ENCODE results near the gene SSRP1.

DNA sequence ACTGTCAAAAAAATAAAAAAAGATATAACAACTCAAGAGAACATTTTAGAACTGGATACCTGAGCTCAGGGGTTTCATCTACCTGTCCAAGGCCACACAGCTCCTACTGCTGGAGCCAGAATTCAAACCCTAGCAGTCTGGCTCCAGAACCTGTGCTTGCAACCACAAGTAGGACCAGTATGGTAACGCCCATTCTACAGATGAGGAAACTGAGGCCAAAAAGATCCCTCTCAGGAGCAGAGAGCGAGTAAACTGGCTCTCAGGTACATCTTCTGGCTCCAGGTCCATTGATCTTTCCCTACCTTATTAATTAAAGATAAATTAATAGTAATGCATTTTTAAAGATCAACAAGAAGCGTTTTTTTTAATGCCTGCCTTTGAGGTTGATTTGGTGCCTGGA, 21.6 kb upstream of the SSRP1 start:
- no peak for TF ChIP-seq SIN3A (IDR thresholded peaks at IDR 0.05; ENCODE audit: borderline replicate concordance, insufficient read depth, low read depth, low read length)
- TF ChIP-seq, protein P1, sequence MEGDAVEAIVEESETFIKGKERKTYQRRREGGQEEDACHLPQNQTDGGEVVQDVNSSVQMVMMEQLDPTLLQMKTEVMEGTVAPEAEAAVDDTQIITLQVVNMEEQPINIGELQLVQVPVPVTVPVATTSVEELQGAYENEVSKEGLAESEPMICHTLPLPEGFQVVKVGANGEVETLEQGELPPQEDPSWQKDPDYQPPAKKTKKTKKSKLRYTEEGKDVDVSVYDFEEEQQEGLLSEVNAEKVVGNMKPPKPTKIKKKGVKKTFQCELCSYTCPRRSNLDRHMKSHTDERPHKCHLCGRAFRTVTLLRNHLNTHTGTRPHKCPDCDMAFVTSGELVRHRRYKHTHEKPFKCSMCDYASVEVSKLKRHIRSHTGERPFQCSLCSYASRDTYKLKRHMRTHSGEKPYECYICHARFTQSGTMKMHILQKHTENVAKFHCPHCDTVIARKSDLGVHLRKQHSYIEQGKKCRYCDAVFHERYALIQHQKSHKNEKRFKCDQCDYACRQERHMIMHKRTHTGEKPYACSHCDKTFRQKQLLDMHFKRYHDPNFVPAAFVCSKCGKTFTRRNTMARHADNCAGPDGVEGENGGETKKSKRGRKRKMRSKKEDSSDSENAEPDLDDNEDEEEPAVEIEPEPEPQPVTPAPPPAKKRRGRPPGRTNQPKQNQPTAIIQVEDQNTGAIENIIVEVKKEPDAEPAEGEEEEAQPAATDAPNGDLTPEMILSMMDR (IDR thresholded peaks at IDR 0.05) = no peak
- TF ChIP-seq POLR2AphosphoS5 (IDR thresholded peaks at IDR 0.05; ENCODE audit: low read depth, low read length) = no peak
- TF ChIP-seq, protein P2, sequence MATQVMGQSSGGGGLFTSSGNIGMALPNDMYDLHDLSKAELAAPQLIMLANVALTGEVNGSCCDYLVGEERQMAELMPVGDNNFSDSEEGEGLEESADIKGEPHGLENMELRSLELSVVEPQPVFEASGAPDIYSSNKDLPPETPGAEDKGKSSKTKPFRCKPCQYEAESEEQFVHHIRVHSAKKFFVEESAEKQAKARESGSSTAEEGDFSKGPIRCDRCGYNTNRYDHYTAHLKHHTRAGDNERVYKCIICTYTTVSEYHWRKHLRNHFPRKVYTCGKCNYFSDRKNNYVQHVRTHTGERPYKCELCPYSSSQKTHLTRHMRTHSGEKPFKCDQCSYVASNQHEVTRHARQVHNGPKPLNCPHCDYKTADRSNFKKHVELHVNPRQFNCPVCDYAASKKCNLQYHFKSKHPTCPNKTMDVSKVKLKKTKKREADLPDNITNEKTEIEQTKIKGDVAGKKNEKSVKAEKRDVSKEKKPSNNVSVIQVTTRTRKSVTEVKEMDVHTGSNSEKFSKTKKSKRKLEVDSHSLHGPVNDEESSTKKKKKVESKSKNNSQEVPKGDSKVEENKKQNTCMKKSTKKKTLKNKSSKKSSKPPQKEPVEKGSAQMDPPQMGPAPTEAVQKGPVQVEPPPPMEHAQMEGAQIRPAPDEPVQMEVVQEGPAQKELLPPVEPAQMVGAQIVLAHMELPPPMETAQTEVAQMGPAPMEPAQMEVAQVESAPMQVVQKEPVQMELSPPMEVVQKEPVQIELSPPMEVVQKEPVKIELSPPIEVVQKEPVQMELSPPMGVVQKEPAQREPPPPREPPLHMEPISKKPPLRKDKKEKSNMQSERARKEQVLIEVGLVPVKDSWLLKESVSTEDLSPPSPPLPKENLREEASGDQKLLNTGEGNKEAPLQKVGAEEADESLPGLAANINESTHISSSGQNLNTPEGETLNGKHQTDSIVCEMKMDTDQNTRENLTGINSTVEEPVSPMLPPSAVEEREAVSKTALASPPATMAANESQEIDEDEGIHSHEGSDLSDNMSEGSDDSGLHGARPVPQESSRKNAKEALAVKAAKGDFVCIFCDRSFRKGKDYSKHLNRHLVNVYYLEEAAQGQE (IDR thresholded peaks at IDR 0.05; ENCODE audit: insufficient read depth in 1 of 2, low read depth in 2 of 2, low read length in 1 of 2) = no peak
- TF ChIP-seq TCF7L2 (IDR thresholded peaks at IDR 0.05; ENCODE audit: low read depth, low read length) = no peak
